Measurements from ENCODE around the gene TMCO4. TPM values are rescaled to one million over a fixed set of nuclear protein-coding genes. Genes with fewer than 3 reads are reported as not detected.
A peak's percentile ranks its signal among the peaks of the same experiment; 100 is the strongest.

The TMCO4 gene
- total RNA-seq, 1 experiment from 2014 or later, result 19.7 TPM

DNA sequence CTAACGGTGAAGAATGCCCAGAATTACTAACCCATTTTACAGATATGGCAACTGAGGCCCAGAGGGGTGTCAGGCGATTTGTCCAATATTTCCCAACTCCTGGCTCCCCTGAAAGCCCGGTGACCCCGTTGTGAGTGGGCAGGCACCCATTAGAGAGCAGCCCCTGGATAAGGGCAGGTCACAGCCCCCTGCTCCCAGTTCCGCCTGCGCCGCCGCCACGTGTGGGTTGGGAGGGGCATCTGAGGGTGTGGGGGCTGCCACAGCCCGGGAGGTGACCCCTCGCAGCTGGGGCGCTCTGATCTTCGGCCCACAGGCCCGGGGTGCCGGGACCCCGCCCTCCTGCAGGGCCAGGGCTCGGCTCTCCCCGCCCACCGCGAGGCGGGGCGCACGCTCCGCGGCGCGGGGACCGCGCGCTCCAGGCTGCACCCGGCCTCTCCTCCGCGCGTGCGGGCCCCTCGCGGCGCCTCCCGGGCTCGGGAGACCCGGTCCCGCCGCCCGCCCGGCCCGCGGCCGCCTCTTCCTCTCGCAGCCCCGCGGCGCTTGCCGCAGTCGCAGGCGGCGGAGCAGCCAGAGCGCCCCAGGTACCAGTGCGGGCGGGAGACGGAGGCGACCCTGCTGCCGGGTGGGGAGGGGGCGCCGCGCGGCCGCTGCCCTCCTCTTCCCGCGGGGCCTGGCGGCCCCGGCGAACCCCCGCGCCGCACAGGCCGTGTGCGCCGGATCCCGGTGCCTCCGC, 135.1 kb downstream of the TMCO4 start, which contains the start of gene HTR6:
TSS of gene HTR6 (plus strand) at position 423 of the 733 bp plus-strand sequence. CDS start 879 bp downstream, outside the sequence.
- no peak for TF ChIP-seq EZH2phosphoT487 (IDR thresholded peaks at IDR 0.05; ENCODE audit: borderline replicate concordance, low read length)
- TF ChIP-seq EZH2 (IDR thresholded peaks at IDR 0.05; ENCODE audit: low read length, unreplicated experiment), result no peak
- TF ChIP-seq, protein P1, sequence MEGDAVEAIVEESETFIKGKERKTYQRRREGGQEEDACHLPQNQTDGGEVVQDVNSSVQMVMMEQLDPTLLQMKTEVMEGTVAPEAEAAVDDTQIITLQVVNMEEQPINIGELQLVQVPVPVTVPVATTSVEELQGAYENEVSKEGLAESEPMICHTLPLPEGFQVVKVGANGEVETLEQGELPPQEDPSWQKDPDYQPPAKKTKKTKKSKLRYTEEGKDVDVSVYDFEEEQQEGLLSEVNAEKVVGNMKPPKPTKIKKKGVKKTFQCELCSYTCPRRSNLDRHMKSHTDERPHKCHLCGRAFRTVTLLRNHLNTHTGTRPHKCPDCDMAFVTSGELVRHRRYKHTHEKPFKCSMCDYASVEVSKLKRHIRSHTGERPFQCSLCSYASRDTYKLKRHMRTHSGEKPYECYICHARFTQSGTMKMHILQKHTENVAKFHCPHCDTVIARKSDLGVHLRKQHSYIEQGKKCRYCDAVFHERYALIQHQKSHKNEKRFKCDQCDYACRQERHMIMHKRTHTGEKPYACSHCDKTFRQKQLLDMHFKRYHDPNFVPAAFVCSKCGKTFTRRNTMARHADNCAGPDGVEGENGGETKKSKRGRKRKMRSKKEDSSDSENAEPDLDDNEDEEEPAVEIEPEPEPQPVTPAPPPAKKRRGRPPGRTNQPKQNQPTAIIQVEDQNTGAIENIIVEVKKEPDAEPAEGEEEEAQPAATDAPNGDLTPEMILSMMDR (conservative IDR thresholded peaks at IDR 0.05; ENCODE audit: low read depth, low read length), result no peak
- Histone ChIP-seq H3K9me3 (ENCODE audit: low read length) (no peaks in the 10 kb centered on the region), H2AFZ (ENCODE audit: low read length) (0 out of 2 replicates have a peak within 1 kb of the TSS, but pooled peaks have one; percentile 30), H3K4me1 (ENCODE audit: insufficient read depth, low read length) (peaks cover 11% of the 10 kb centered on the region; the same call in 1 of the 2 replicates), H3K36me3 (ENCODE audit: low read depth, low read length) (no peaks in the 10 kb centered on the region), H3K79me2 (ENCODE audit: low read length) (no peaks in the 10 kb centered on the region), H3K27me3 (ENCODE audit: low read length) (peaks cover 14% of the 10 kb centered on the region), H3K9me2 (replicated peaks; ENCODE audit: low read length) (no peaks in the 10 kb centered on the region), H3F3A (ENCODE audit: low read length, unreplicated experiment) (no peaks in the 10 kb centered on the region), H3K4me3 (ENCODE audit: low read length) (peak within 1 kb of the TSS; percentile 46), H3K9ac (ENCODE audit: low read length) (no peak within 1 kb of the TSS), H3K27ac (ENCODE audit: low read length) (no peak within 1 kb of the TSS), H4K20me1 (ENCODE audit: low read length) (no peaks in the 10 kb centered on the region), H3K4me2 (ENCODE audit: low read length) (peak within 1 kb of the TSS; percentile 73)
- no peak for DNase-seq
- intact Hi-C loops (cut with micrococcal nuclease), result no loop called here
- ChIA-PET POLR2A (ENCODE audit: unreplicated experiment) (no interaction called here), CTCF (no interaction called here)
- ATAC-seq, result peak; percentile 14
- no TSS peak for BruUV-seq (replicated peaks)

DNA sequence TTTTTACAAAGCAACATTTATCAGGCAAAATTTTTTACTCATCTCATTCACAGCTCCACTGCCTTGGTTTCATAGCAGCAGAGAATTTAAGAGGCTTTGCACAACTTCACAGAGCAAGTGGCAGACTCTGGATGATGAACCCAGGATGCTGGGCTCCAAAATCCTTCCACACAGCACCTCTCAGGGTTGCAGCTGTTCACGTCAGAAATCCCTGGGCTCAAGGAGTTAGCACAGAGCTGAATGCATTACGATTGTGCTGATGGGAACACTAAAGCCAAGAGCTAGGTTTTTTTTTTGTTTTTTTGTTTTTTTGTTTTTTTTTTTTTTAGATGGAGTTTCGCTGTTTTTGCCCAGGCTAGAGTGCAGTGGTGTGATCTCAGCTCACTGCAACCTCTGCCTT, 137.4 kb downstream of the TMCO4 start:
- ChIA-PET CTCF (interaction anchor here (0.5 to 3.2 kb wide), 4 partner anchors 41 to 856 kb away, joined by 3 to 34 read pairs (median 3); no protein-coding TSS in a partner anchor), POLR2A (ENCODE audit: unreplicated experiment) (no interaction called here)
- H3K4me2 ChIP-seq (ENCODE audit: low read length), result no peak overlapping the region
- H3K27ac ChIP-seq (ENCODE audit: low read length), result no peak overlapping the region
- peaks cover 14% of the 10 kb centered on the region for H3K27me3 ChIP-seq (ENCODE audit: low read length)
- peaks cover 13% of the 10 kb centered on the region; the same call in 1 of the 2 replicates for H3K4me1 ChIP-seq (ENCODE audit: insufficient read depth, low read length)
- intact Hi-C loops (cut with micrococcal nuclease), result no loop called here
- no peak for TF ChIP-seq EZH2 (IDR thresholded peaks at IDR 0.05; ENCODE audit: low read length, unreplicated experiment)
- TF ChIP-seq, protein P1 (conservative IDR thresholded peaks at IDR 0.05; ENCODE audit: low read depth, low read length), result no peak
- TF ChIP-seq EZH2phosphoT487 (IDR thresholded peaks at IDR 0.05; ENCODE audit: borderline replicate concordance, low read length), result no peak
- no peaks in the 10 kb centered on the region for H3K79me2 ChIP-seq (ENCODE audit: low read length)
- H3K9me3 ChIP-seq (ENCODE audit: low read length), result no peaks in the 10 kb centered on the region
- no peaks in the 10 kb centered on the region for H3K9me2 ChIP-seq (replicated peaks; ENCODE audit: low read length)
- no peaks in the 10 kb centered on the region for H3K36me3 ChIP-seq (ENCODE audit: low read depth, low read length)
- H4K20me1 ChIP-seq (ENCODE audit: low read length), result no peaks in the 10 kb centered on the region
- no TSS peak for BruUV-seq (replicated peaks)
- ATAC-seq (no peak), DNase-seq (no peak)
- no peak overlapping the region for H2AFZ ChIP-seq (ENCODE audit: low read length)
- no peak overlapping the region for H3K9ac ChIP-seq (ENCODE audit: low read length)
- H3K4me3 ChIP-seq (ENCODE audit: low read length), result no peak overlapping the region
- H3F3A ChIP-seq (ENCODE audit: low read length, unreplicated experiment), result no peaks in the 10 kb centered on the region
